ES-I3 (cell line): ENCODE measurements around the gene ALDH5A1.

Source experiments
- H3K36me3 ChIP-seq: 2 replicates; pipeline ENCODE4 v1.6.1; 2013; ENCODE audit warnings: mild to moderate bottlenecking, low read length, control low read depth, moderate library complexity; ENCODE audit not compliant: insufficient read depth
- H3K4me1 ChIP-seq: 2 replicates; pipeline ENCODE4 v1.6.1; 2013; ENCODE audit warnings: mild to moderate bottlenecking, control low read depth, low read length; ENCODE audit not compliant: insufficient read depth
- H3K9ac ChIP-seq: 2 replicates; pipeline ENCODE4 v1.6.1; 2013; ENCODE audit warnings: low read depth, mild to moderate bottlenecking, low read length, moderate library complexity
- H3K9me3 ChIP-seq: 2 replicates; pipeline ENCODE4 v1.6.1; 2013; ENCODE audit warnings: mild to moderate bottlenecking, low read length, moderate library complexity; ENCODE audit not compliant: control insufficient read depth, insufficient read depth

The ALDH5A1 gene

GRCh38 chr6:24524329-24524728, 29.6 kb downstream of the ALDH5A1 start:
- H3K9me3 ChIP-seq = no peaks in the 10 kb centered on the region
- H3K9ac ChIP-seq = no peak overlapping the region
- H3K36me3 ChIP-seq = no peaks in the 10 kb centered on the region
- H3K4me1 ChIP-seq = no peaks in the 10 kb centered on the region

GRCh38 chr6:24524805-24525204, 30.0 kb downstream of the ALDH5A1 start:
- Histone ChIP-seq H3K4me1 (no peaks in the 10 kb centered on the region), H3K9ac (no peak overlapping the region), H3K9me3 (no peaks in the 10 kb centered on the region), H3K36me3 (no peaks in the 10 kb centered on the region)

- H3K9ac ChIP-seq = no peak overlapping the region
- no peaks in the 10 kb centered on the region for H3K9me3 ChIP-seq
- H3K4me1 ChIP-seq = no peaks in the 10 kb centered on the region
- no peaks in the 10 kb centered on the region for H3K36me3 ChIP-seq
Measured at GRCh38 chr6:24529985-24530384, 35.2 kb downstream of the ALDH5A1 start.

GRCh38 chr6:24534329-24534728, 39.6 kb downstream of the ALDH5A1 start:
- H3K9me3 ChIP-seq = no peaks in the 10 kb centered on the region
- no peaks in the 10 kb centered on the region for H3K36me3 ChIP-seq
- no peak overlapping the region for H3K9ac ChIP-seq
- H3K4me1 ChIP-seq = no peaks in the 10 kb centered on the region

GRCh38 chr6:24535210-24535609, 40.4 kb downstream of the ALDH5A1 start:
- Histone ChIP-seq H3K4me1 (no peaks in the 10 kb centered on the region), H3K9me3 (no peaks in the 10 kb centered on the region), H3K9ac (no peak overlapping the region), H3K36me3 (no peaks in the 10 kb centered on the region)

- H3K4me1 ChIP-seq = no peaks in the 10 kb centered on the region
- no peaks in the 10 kb centered on the region for H3K9me3 ChIP-seq
- H3K9ac ChIP-seq = no peak overlapping the region
- no peaks in the 10 kb centered on the region for H3K36me3 ChIP-seq
Measured at GRCh38 chr6:24536466-24536865, 41.7 kb downstream of the ALDH5A1 start.

GRCh38 chr6:24537082-24537699, 42.4 kb downstream of the ALDH5A1 start:
- no peaks in the 10 kb centered on the region for H3K4me1 ChIP-seq
- H3K9me3 ChIP-seq = no peaks in the 10 kb centered on the region
- no peaks in the 10 kb centered on the region for H3K36me3 ChIP-seq
- H3K9ac ChIP-seq = no peak overlapping the region

- Histone ChIP-seq H3K9me3 (no peaks in the 10 kb centered on the region), H3K9ac (no peak overlapping the region), H3K4me1 (no peaks in the 10 kb centered on the region), H3K36me3 (no peaks in the 10 kb centered on the region)
Measured at GRCh38 chr6:24537771-24538385, 43.1 kb downstream of the ALDH5A1 start.

GRCh38 chr6:24539416-24539815, 44.6 kb downstream of the ALDH5A1 start:
- H3K4me1 ChIP-seq = no peaks in the 10 kb centered on the region

GRCh38 chr6:24540197-24540596, 45.4 kb downstream of the ALDH5A1 start:
- no peak overlapping the region for H3K9ac ChIP-seq
- H3K9me3 ChIP-seq = no peaks in the 10 kb centered on the region
- H3K4me1 ChIP-seq = no peaks in the 10 kb centered on the region
- H3K36me3 ChIP-seq = no peaks in the 10 kb centered on the region

More at GRCh38 chr6:24539416-24539815, 44.6 kb downstream of the ALDH5A1 start:
- H3K36me3 ChIP-seq = no peaks in the 10 kb centered on the region
- H3K9ac ChIP-seq = no peak overlapping the region
- no peaks in the 10 kb centered on the region for H3K9me3 ChIP-seq

GRCh38 chr6:24543683-24544082, 48.9 kb downstream of the ALDH5A1 start:
- Histone ChIP-seq H3K9me3 (no peaks in the 10 kb centered on the region), H3K9ac (no peak overlapping the region), H3K36me3 (no peaks in the 10 kb centered on the region), H3K4me1 (no peaks in the 10 kb centered on the region; the same call in 1 of the 2 replicates)

GRCh38 chr6:24545183-24545582, 50.4 kb downstream of the ALDH5A1 start:
- Histone ChIP-seq H3K9ac (no peak overlapping the region), H3K36me3 (no peaks in the 10 kb centered on the region), H3K9me3 (no peaks in the 10 kb centered on the region), H3K4me1 (no peaks in the 10 kb centered on the region; the same call in 1 of the 2 replicates)

GRCh38 chr6:24545691-24546090, 50.9 kb downstream of the ALDH5A1 start:
- Histone ChIP-seq H3K9me3 (no peaks in the 10 kb centered on the region), H3K4me1 (no peaks in the 10 kb centered on the region; the same call in 1 of the 2 replicates), H3K9ac (no peak overlapping the region), H3K36me3 (no peaks in the 10 kb centered on the region)

- Histone ChIP-seq H3K9me3 (no peaks in the 10 kb centered on the region), H3K9ac (no peak overlapping the region), H3K4me1 (no peaks in the 10 kb centered on the region; the same call in 1 of the 2 replicates), H3K36me3 (no peaks in the 10 kb centered on the region)
Measured at GRCh38 chr6:24546439-24546838, 51.7 kb downstream of the ALDH5A1 start.

GRCh38 chr6:24547243-24547642, 52.5 kb downstream of the ALDH5A1 start:
- Histone ChIP-seq H3K9ac (no peak overlapping the region), H3K9me3 (no peaks in the 10 kb centered on the region), H3K4me1 (no peaks in the 10 kb centered on the region; the same call in 1 of the 2 replicates), H3K36me3 (no peaks in the 10 kb centered on the region)
